PC-9 (cell line): ENCODE results near the gene CRYAA. TPM values are rescaled to one million over a fixed set of nuclear protein-coding genes. Genes with fewer than 3 reads are reported as not detected.

Experiments
- BruUV-seq: library from RNA; stranded (reverse); fragments of 400-500 nt; replicated peaks from 2 replicates; lab custom pipeline; 2021; lab: Mats Ljungman, UMichigan
- CTCF ChIA-PET: fragments of 300-600 bp; sonication (Branson Sonifier 250); formaldehyde crosslinking; loops from one replicate; lab custom pipeline; 2022; ENCODE audit warnings: antibody characterized with exemption; lab: Charles Lee
- POLR2A ChIA-PET: fragments of 300-600 bp; sonication (Branson Sonifier 250); formaldehyde crosslinking; loops from one replicate; lab custom pipeline; 2022; ENCODE audit warnings: antibody characterized with exemption; ENCODE audit not compliant: unreplicated experiment; lab: Charles Lee
- DNase-seq, 2 experiments: peaks; one replicate each; pipeline versions ENCODE4 v3.0.0 to v3.0.0-alpha.2; 2015 to 2022; ENCODE audit warnings: mixed read lengths in 1 of 2
- H2AFZ ChIP-seq: fragments of 200-600 bp; sonication (generic); 2 replicates; pipeline ENCODE4 v1.8.1; 2017; ENCODE audit warnings: antibody characterized with exemption
- H3F3A ChIP-seq: fragments of 200-600 bp; sonication (generic); 2 replicates; pipeline ENCODE4 v1.8.1; 2017; ENCODE audit warnings: antibody characterized with exemption, mild to moderate bottlenecking, low read depth; ENCODE audit not compliant: insufficient read depth
- H3K27ac ChIP-seq: fragments of 200-600 bp; sonication (generic); 2 replicates; pipeline ENCODE4 v1.6.1; 2016; ENCODE audit warnings: mixed run types
- H3K27me3 ChIP-seq: fragments of 200-600 bp; sonication (generic); 2 replicates; pipeline ENCODE4 v1.6.1; 2016; ENCODE audit warnings: low read depth, mixed run types; ENCODE audit not compliant: insufficient read depth
- H3K36me3 ChIP-seq: fragments of 200-600 bp; sonication (generic); 2 replicates; pipeline ENCODE4 v1.6.1; 2016; ENCODE audit warnings: low read depth, mixed run types
- H3K4me1 ChIP-seq: fragments of 200-600 bp; sonication (generic); replicated peaks from 2 replicates; pipeline ENCODE4 v1.6.1; 2016; ENCODE audit warnings: mixed run types; ENCODE audit not compliant: insufficient read depth
- H3K4me2 ChIP-seq: fragments of 200-600 bp; sonication (generic); 2 replicates; pipeline ENCODE4 v1.6.1; 2017; ENCODE audit warnings: mixed run types
- H3K4me3 ChIP-seq: fragments of 200-600 bp; sonication (generic); 2 replicates; pipeline ENCODE4 v1.6.1; 2016; ENCODE audit warnings: mixed run types
- H3K79me2 ChIP-seq: fragments of 200-600 bp; sonication (generic); 2 replicates; pipeline ENCODE4 v1.6.1; 2017; ENCODE audit warnings: low read depth, mixed run types
- H3K9me2 ChIP-seq: fragments of 200-600 bp; sonication (generic); 2 replicates; pipeline ENCODE4 v1.8.1; 2017; ENCODE audit warnings: mild to moderate bottlenecking; ENCODE audit not compliant: insufficient read depth
- H3K9me3 ChIP-seq: fragments of 200-600 bp; sonication (generic); 2 replicates; pipeline ENCODE4 v1.8.1; 2016; ENCODE audit warnings: low read depth; ENCODE audit not compliant: insufficient read depth
- H4K20me1 ChIP-seq: fragments of 200-600 bp; sonication (generic); 2 replicates; pipeline ENCODE4 v1.8.1; 2017; ENCODE audit not compliant: insufficient read depth
- CTCF ChIP-seq: fragments of 200-600 bp; sonication (generic); conservative IDR thresholded peaks from 2 replicates; pipeline ENCODE4 v1.6.1; 2017; ENCODE audit warnings: mixed run types, antibody characterized with exemption, mild to moderate bottlenecking, moderate library complexity
- EZH2 ChIP-seq: fragments of 200-600 bp; sonication (generic); IDR thresholded peaks from 2 replicates; pipeline ENCODE4 v1.8.0; 2017; ENCODE audit warnings: antibody characterized with exemption, low read depth
- intact Hi-C: fragments of 100-400 bp; cut with micrococcal nuclease; formaldehyde crosslinking; loops from one replicate; pipeline ENCODE4 v1.10.0; 2022; ENCODE audit not compliant: unreplicated experiment
- total RNA-seq: library from RNA; stranded (reverse); gene quantifications from 2 replicates; pipeline ENCODE4 v1.2.3, GENCODE V29; 2021

CRYAA gene
- total RNA-seq, 1 experiment from 2014 or later = not detected

GRCh38 chr21:43209575-43210453 lies 41.0 kb downstream of the CRYAA start:
- peak overlapping the region; percentile 65; the same call in 1 of the 2 replicates for H2AFZ ChIP-seq
- peak overlapping the region; percentile 68 for H3K4me2 ChIP-seq
- DNase-seq = peak; percentile 63 to 76

GRCh38 chr21:43210454-43211071 lies 41.8 kb downstream of the CRYAA start:
- H2AFZ ChIP-seq = peak overlapping the region; percentile 65; the same call in 1 of the 2 replicates
- no peaks in the 10 kb centered on the region for H3K79me2 ChIP-seq
- DNase-seq = no peak
- H4K20me1 ChIP-seq = no peaks in the 10 kb centered on the region
- BruUV-seq = no TSS peak
- ChIA-PET CTCF (no interaction called here), POLR2A (interaction anchor here (0.5 to 0.7 kb wide), 2 partner anchors 67 to 130 kb away, joined by 3 to 6 read pairs; no protein-coding TSS in a partner anchor)
- H3K27ac ChIP-seq = peak overlapping the region; percentile 28; the same call in 1 of the 2 replicates
- no peaks in the 10 kb centered on the region for H3K27me3 ChIP-seq
- no peaks in the 10 kb centered on the region for H3K9me3 ChIP-seq
- no peaks in the 10 kb centered on the region for H3F3A ChIP-seq
- intact Hi-C loops = no loop called here
- no peak for TF ChIP-seq EZH2
- TF ChIP-seq CTCF = no peak
- H3K4me3 ChIP-seq = peak overlapping the region; percentile 17; the same call in 1 of the 2 replicates
- H3K4me1 ChIP-seq = peaks cover 16% of the 10 kb centered on the region
- H3K36me3 ChIP-seq = no peaks in the 10 kb centered on the region
- H3K4me2 ChIP-seq = peak overlapping the region; percentile 68
- H3K9me2 ChIP-seq = no peaks in the 10 kb centered on the region

More at GRCh38 chr21:43209575-43210453, 41.0 kb downstream of the CRYAA start:
- Histone ChIP-seq H3K9me2 (no peaks in the 10 kb centered on the region), H4K20me1 (no peaks in the 10 kb centered on the region), H3K4me3 (peak overlapping the region; percentile 17; the same call in 1 of the 2 replicates), H3K36me3 (no peaks in the 10 kb centered on the region), H3K27me3 (no peaks in the 10 kb centered on the region), H3K79me2 (no peaks in the 10 kb centered on the region), H3F3A (no peaks in the 10 kb centered on the region), H3K4me1 (peaks cover 16% of the 10 kb centered on the region), H3K9me3 (no peaks in the 10 kb centered on the region), H3K27ac (peak overlapping the region; percentile 28; the same call in 1 of the 2 replicates)
- TF ChIP-seq CTCF (no peak), EZH2 (no peak)
- no TSS peak for BruUV-seq
- intact Hi-C loops = no loop called here
- POLR2A ChIA-PET = no interaction called here
- CTCF ChIA-PET = no interaction called here

GRCh38 chr21:43211072-43211759 lies 42.4 kb downstream of the CRYAA start:
- POLR2A ChIA-PET = interaction anchor here (0.5 to 0.7 kb wide), 3 partner anchors 66 to 130 kb away, joined by 3 to 6 read pairs (median 5); no protein-coding TSS in a partner anchor

More at GRCh38 chr21:43211072-43211759, 42.4 kb downstream of the CRYAA start:
- Histone ChIP-seq H3K36me3 (no peaks in the 10 kb centered on the region), H3K27me3 (no peaks in the 10 kb centered on the region), H3K4me2 (no peak overlapping the region), H3K27ac (no peak overlapping the region), H4K20me1 (no peaks in the 10 kb centered on the region), H3K4me3 (no peak overlapping the region), H3K79me2 (no peaks in the 10 kb centered on the region), H3K9me3 (no peaks in the 10 kb centered on the region), H3K9me2 (no peaks in the 10 kb centered on the region), H3K4me1 (peaks cover 16% of the 10 kb centered on the region), H3F3A (no peaks in the 10 kb centered on the region), H2AFZ (no peak overlapping the region)
- DNase-seq = peak in 1 of 2 experiments; percentile 58
- BruUV-seq = no TSS peak
- TF ChIP-seq EZH2 (no peak), CTCF (no peak)
- intact Hi-C loops = no loop called here
- CTCF ChIA-PET = no interaction called here
